HepG2 (cell line): Measurements from ENCODE around the gene CD72. TPM values are rescaled to one million over a fixed set of nuclear protein-coding genes. Genes with fewer than 3 reads are reported as not detected.

ENCODE experiments used
- ATAC-seq: fragments of 200-7000 bp; cut with Tn5 transposase; 3 replicates; pipeline ENCODE4 v1.9.1; 2020; ENCODE audit warnings: mild to moderate bottlenecking, moderate library complexity
- BruUV-seq: library from RNA; stranded (reverse); fragments of 400-500 nt; replicated peaks from 2 replicates; lab custom pipeline; 2021; lab: Mats Ljungman, UMichigan
- CTCF ChIA-PET: fragments of 300-600 bp; formaldehyde crosslinking; extraction: SDS; loops from one replicate; lab custom pipeline; 2021; ENCODE audit warnings: low total read pairs, inconsistent platforms, low intra/inter-chr PET ratio; lab: Yijun Ruan, JAX
- POLR2A ChIA-PET: fragments of 350-600 bp; sonication (Branson Sonifier 250); formaldehyde crosslinking; loops from one replicate; lab custom pipeline; 2020; ENCODE audit warnings: antibody characterized with exemption, inconsistent platforms; lab: Yijun Ruan, JAX
- DNase-seq: peaks from one replicate; pipeline ENCODE4 v3.0.0-alpha.2; 2015; ENCODE audit warnings: low spot score
- FAIRE-seq: peaks from 3 replicates; lab custom pipeline; 2011; peaks lifted over from hg19 to GRCh38; lab: Jason Lieb, UNC
- H2AFZ ChIP-seq: one replicate; pipeline ENCODE4 v1.6.1; 2011; ENCODE audit warnings: low read length, inconsistent platforms
- H3K27ac ChIP-seq: fragments of 300-600 bp; 3 replicates; pipeline ENCODE4 v1.8.0; 2011; ENCODE audit warnings: mixed run types, mild to moderate bottlenecking, mixed read lengths, low read length, inconsistent platforms; ENCODE audit not compliant: insufficient read depth; ENCODE audit errors: extremely low read length
- H3K27me3 ChIP-seq, 2 experiments: fragments of 200-600 bp in 1 of 2; 2 replicates in 1 of 2; 3 replicates in 1 of 2; pipeline versions ENCODE4 v1.6.0 to v1.8.0; 2011; ENCODE audit warnings: low read length in 2 of 2, mild to moderate bottlenecking in 2 of 2, moderate library complexity in 2 of 2, inconsistent platforms in 1 of 2; ENCODE audit not compliant: insufficient read depth in 2 of 2, control insufficient read depth in 1 of 2
- H3K36me3 ChIP-seq, 2 experiments: fragments of 200-600 bp in 1 of 2; replicated peaks in 1 of 2; 2 replicates in 1 of 2; 3 replicates in 1 of 2; pipeline versions ENCODE4 v1.5.1 to v1.8.0; 2011; ENCODE audit warnings: low read length in 2 of 2, inconsistent platforms in 1 of 2; ENCODE audit not compliant: insufficient read depth in 2 of 2, control insufficient read depth in 1 of 2
- H3K4me1 ChIP-seq: 2 replicates; pipeline ENCODE4 v1.5.1; 2012; ENCODE audit warnings: low read length, inconsistent platforms; ENCODE audit not compliant: insufficient read depth
- H3K4me2 ChIP-seq: 2 replicates; pipeline ENCODE4 v1.6.0; 2011; ENCODE audit warnings: low read depth, low read length, inconsistent platforms
- H3K4me3 ChIP-seq, 3 experiments: fragments of 200-600 bp in 1 of 3; sonication (generic), shearing (Covaris generic) in 1 of 3; replicated peaks in 1 of 3; 2 replicates each; pipeline ENCODE4 v1.5.1; 2011 to 2016; ENCODE audit warnings: low read length in 3 of 3, inconsistent platforms in 2 of 3, low read depth in 2 of 3, mild to moderate bottlenecking in 2 of 3, control low read depth in 1 of 3, mixed read lengths in 1 of 3; ENCODE audit not compliant: insufficient read depth in 1 of 3
- H3K79me2 ChIP-seq: one replicate; pipeline ENCODE4 v1.6.1; 2011; ENCODE audit warnings: low read length, inconsistent platforms; ENCODE audit not compliant: insufficient read depth
- H3K9ac ChIP-seq: 2 replicates; pipeline ENCODE4 v1.6.0; 2011; ENCODE audit warnings: mild to moderate bottlenecking, low read depth, low read length, inconsistent platforms; ENCODE audit not compliant: insufficient read depth
- H3K9me3 ChIP-seq: 2 replicates; pipeline ENCODE4 v1.5.1; 2012; ENCODE audit warnings: mild to moderate bottlenecking, low read length
- H4K20me1 ChIP-seq: 2 replicates; pipeline ENCODE4 v1.6.0; 2011; ENCODE audit warnings: inconsistent platforms, mild to moderate bottlenecking, low read length, moderate library complexity; ENCODE audit not compliant: insufficient read depth
- DR1 ChIP-seq: sonication (generic); formaldehyde crosslinking; IDR thresholded peaks from 2 replicates; pipeline ENCODE4 v1.8.0; 2021; ENCODE audit warnings: mild to moderate bottlenecking, missing genetic modification reagents, inconsistent platforms
- HDAC2 ChIP-seq: sonication (generic); formaldehyde crosslinking; IDR thresholded peaks from 2 replicates; pipeline ENCODE4 v1.4.0; 2020; ENCODE audit warnings: missing genetic modification reagents
- KDM2A ChIP-seq: sonication (generic); formaldehyde crosslinking; IDR thresholded peaks from 2 replicates; pipeline ENCODE4 v1.4.0; 2020; ENCODE audit warnings: low read depth, missing genetic modification reagents, borderline replicate concordance
- NR2C2 ChIP-seq: sonication (generic); formaldehyde crosslinking; IDR thresholded peaks from 2 replicates; pipeline ENCODE4 v1.4.0; 2020; ENCODE audit warnings: missing genetic modification reagents, mild to moderate bottlenecking, moderate library complexity, borderline replicate concordance
- SMC3 ChIP-seq: IDR thresholded peaks from 2 replicates; pipeline ENCODE4 v1.6.1; 2011; ENCODE audit warnings: low read length, improper control_type of control experiment
- STAG1 ChIP-seq: sonication (generic); formaldehyde crosslinking; IDR thresholded peaks from 2 replicates; pipeline ENCODE4 v1.4.0; 2020; ENCODE audit warnings: missing genetic modification reagents
- XRCC5 ChIP-seq: fragments of 200-400 bp; formaldehyde crosslinking; optimal IDR thresholded peaks from 2 replicates; pipeline ENCODE3; 2017; ENCODE audit warnings: mild to moderate bottlenecking, low read length
- ZNF260 ChIP-seq: sonication (generic); formaldehyde crosslinking; IDR thresholded peaks from 2 replicates; pipeline ENCODE4 v1.4.0; 2020; ENCODE audit warnings: missing genetic modification reagents, low read depth, mild to moderate bottlenecking, borderline replicate concordance
- ZNF335 ChIP-seq: sonication (generic); formaldehyde crosslinking; IDR thresholded peaks from 2 replicates; pipeline ENCODE4 v1.4.0; 2020; ENCODE audit warnings: missing genetic modification reagents
- ZNF619 ChIP-seq: sonication (generic); formaldehyde crosslinking; IDR thresholded peaks from 2 replicates; pipeline ENCODE4 v1.4.0; 2020; ENCODE audit warnings: mild to moderate bottlenecking, missing genetic modification reagents
- ZNF720 ChIP-seq: sonication (generic); formaldehyde crosslinking; IDR thresholded peaks from 2 replicates; pipeline ENCODE4 v1.4.0; 2020; ENCODE audit warnings: missing genetic modification reagents
- ZNF790 ChIP-seq: sonication (generic); formaldehyde crosslinking; IDR thresholded peaks from 2 replicates; pipeline ENCODE4 v1.8.0; 2022; ENCODE audit warnings: missing genetic modification reagents, mild to moderate bottlenecking, borderline replicate concordance
- ZNF792 ChIP-seq: IDR thresholded peaks from 2 replicates; pipeline ENCODE4 v1.6.1; 2016
- ZNF816 ChIP-seq: sonication (generic); formaldehyde crosslinking; IDR thresholded peaks from 2 replicates; pipeline ENCODE4 v1.8.0; 2022; ENCODE audit warnings: missing genetic modification reagents, mild to moderate bottlenecking, borderline replicate concordance
- WGBS: methylation state at CpG from one replicate; pipeline ENCODE4 v1.1.6; 2017; ENCODE audit warnings: low lambda C conversion rate; 5-methylcytosine and 5-hydroxymethylcytosine counted together
- in situ Hi-C: cut with HindIII; loops from 2 replicates; pipeline ENCODE4 v1.10.0; 2017; ENCODE audit warnings: low pct_unique_long_range_greater_than_20kb; ENCODE audit not compliant: extremely low pct_ligation_motif_present
- intact Hi-C: fragments of 100-400 bp; cut with micrococcal nuclease; formaldehyde crosslinking; loops from one replicate; pipeline ENCODE4 v1.10.0; 2022; ENCODE audit not compliant: unreplicated experiment
- polyA plus RNA-seq, 8 experiments: library from polyadenylated mRNA; depleted of rRNA in 3 of 8; stranded (reverse) in 7 of 8; unstranded in 1 of 8; fragments of >200 nt; fragmentation: Illumina TruSeq in 4 of 8; extraction: Trizol in 4 of 8; gene quantifications; 2 replicates each; pipeline versions ENCODE4 v1.2.1 to v1.2.3, GENCODE V29; 2011 to 2016; ENCODE audit warnings: low read depth in 4 of 8, missing spikeins in 1 of 8, mixed read lengths in 1 of 8; ENCODE audit not compliant: insufficient read depth in 1 of 8
- total RNA-seq, 5 experiments: library from RNA; depleted of rRNA; stranded (reverse); fragments of >200 nt; fragmentation: Illumina TruSeq; extraction: Trizol; gene quantifications; 2 replicates each; pipeline ENCODE4 v1.2.3, GENCODE V29; 2016; ENCODE audit warnings: low read depth in 1 of 5
- TF ChIP-seq, protein P1 (sequence below): sonication (generic); formaldehyde crosslinking; IDR thresholded peaks from 2 replicates; pipeline ENCODE4 v1.5.0; 2020; ENCODE audit warnings: mild to moderate bottlenecking, missing genetic modification reagents, moderate library complexity
- TF ChIP-seq, protein P2 (sequence below): sonication (generic); formaldehyde crosslinking; IDR thresholded peaks from 2 replicates; pipeline ENCODE4 v1.8.1; 2022; ENCODE audit warnings: low read depth, mild to moderate bottlenecking, missing genetic modification reagents
- TF ChIP-seq, protein P3 (sequence below): sonication (generic); formaldehyde crosslinking; IDR thresholded peaks from 2 replicates; pipeline ENCODE4 v1.5.0; 2020; ENCODE audit warnings: missing genetic modification reagents, mild to moderate bottlenecking, borderline replicate concordance

CD72 gene
- total and polyA plus RNA-seq, 2 of the 13 experiments (the other 11 are each of a cell fraction or from before 2014, with no cell fraction given) = 0.18 to 1.1 TPM

DNA sequence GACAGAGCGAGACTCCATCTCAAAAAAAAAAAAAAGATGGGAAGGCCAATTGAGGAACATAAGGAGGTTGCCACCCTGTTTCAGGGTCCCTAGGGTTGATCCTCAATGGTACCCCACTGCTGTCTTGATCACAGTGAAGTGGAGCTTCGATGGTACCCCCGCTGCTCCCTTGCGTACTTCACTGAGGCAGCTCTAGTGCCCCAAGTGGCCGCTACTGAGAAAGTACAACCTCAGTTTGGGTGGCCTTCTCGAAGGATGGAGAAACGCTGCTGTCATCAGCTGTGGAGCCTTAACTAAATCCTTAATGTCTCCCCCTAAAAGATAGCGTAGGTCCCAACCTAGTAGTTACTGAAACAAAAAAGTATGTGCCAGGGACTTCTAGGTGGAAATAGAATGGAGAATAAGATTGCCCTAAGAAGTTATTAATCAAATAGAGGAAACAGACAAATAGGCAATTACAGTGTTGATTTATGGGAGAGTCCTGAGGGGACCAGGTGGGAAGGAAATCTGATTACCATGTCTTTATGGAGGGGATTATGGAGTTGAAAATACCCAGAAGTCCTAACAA is 6.9 kb downstream of the CD72 start:
- Histone ChIP-seq H3K9ac (no peak overlapping the region), H3K4me1 (peaks cover 8% of the 10 kb centered on the region), H2AFZ (no peak overlapping the region), H3K79me2 (peaks cover under 1% of the 10 kb centered on the region), H4K20me1 (no peaks in the 10 kb centered on the region), H3K36me3 (peaks cover 3 to 14% of the 10 kb centered on the region in 2 experiments; a peak in 3 of 5 replicates), H3K4me2 (no peak overlapping the region), H3K9me3 (no peaks in the 10 kb centered on the region), H3K27ac (no peak overlapping the region), H3K4me3 (no peak overlapping the region), H3K27me3 (peaks cover 0 to 28% of the 10 kb centered on the region in 2 experiments; a peak in 3 of 5 replicates)
- BruUV-seq = no TSS peak
- peak; percentile 70 for ATAC-seq
- ChIA-PET POLR2A (interaction anchor here (0.9 to 1.2 kb wide), 2 partner anchors 11 to 121 kb away, joined by 3 read pairs; partner anchors contain the start of genes CREB3 and TLN1), CTCF (no interaction called here)
- in situ Hi-C loops = no loop called here
- intact Hi-C loops = no loop called here
- TF ChIP-seq KDM2A (CRISPR knock-in tag) (0 out of 2 replicates have a peak, but pooled peaks have one; percentile 25), STAG1 (CRISPR knock-in tag) (peak; percentile 22; the same call in 1 of the 2 replicates), ZNF790 (CRISPR knock-in tag) (no peak), SMC3 (0 out of 2 replicates have a peak, but pooled peaks have one; percentile 17), ZNF260 (no peak), DR1 (no peak), ZNF335 (CRISPR knock-in tag) (no peak), XRCC5 (peak; percentile 59), ZNF792 (no peak), HDAC2 (no peak), ZNF619 (CRISPR knock-in tag) (no peak), ZNF720 (CRISPR knock-in tag) (no peak), ZNF816 (CRISPR knock-in tag) (no peak), NR2C2 (CRISPR knock-in tag) (no peak)
- TF ChIP-seq, protein P1, sequence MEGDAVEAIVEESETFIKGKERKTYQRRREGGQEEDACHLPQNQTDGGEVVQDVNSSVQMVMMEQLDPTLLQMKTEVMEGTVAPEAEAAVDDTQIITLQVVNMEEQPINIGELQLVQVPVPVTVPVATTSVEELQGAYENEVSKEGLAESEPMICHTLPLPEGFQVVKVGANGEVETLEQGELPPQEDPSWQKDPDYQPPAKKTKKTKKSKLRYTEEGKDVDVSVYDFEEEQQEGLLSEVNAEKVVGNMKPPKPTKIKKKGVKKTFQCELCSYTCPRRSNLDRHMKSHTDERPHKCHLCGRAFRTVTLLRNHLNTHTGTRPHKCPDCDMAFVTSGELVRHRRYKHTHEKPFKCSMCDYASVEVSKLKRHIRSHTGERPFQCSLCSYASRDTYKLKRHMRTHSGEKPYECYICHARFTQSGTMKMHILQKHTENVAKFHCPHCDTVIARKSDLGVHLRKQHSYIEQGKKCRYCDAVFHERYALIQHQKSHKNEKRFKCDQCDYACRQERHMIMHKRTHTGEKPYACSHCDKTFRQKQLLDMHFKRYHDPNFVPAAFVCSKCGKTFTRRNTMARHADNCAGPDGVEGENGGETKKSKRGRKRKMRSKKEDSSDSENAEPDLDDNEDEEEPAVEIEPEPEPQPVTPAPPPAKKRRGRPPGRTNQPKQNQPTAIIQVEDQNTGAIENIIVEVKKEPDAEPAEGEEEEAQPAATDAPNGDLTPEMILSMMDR (CRISPR knock-in tag) = peak; percentile 67
- TF ChIP-seq, protein P2, sequence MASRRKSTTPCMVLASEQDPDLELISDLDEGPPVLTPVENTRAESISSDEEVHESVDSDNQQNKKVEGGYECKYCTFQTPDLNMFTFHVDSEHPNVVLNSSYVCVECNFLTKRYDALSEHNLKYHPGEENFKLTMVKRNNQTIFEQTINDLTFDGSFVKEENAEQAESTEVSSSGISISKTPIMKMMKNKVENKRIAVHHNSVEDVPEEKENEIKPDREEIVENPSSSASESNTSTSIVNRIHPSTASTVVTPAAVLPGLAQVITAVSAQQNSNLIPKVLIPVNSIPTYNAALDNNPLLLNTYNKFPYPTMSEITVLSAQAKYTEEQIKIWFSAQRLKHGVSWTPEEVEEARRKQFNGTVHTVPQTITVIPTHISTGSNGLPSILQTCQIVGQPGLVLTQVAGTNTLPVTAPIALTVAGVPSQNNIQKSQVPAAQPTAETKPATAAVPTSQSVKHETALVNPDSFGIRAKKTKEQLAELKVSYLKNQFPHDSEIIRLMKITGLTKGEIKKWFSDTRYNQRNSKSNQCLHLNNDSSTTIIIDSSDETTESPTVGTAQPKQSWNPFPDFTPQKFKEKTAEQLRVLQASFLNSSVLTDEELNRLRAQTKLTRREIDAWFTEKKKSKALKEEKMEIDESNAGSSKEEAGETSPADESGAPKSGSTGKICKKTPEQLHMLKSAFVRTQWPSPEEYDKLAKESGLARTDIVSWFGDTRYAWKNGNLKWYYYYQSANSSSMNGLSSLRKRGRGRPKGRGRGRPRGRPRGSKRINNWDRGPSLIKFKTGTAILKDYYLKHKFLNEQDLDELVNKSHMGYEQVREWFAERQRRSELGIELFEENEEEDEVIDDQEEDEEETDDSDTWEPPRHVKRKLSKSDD (CRISPR knock-in tag) = no peak
- TF ChIP-seq, protein P3, sequence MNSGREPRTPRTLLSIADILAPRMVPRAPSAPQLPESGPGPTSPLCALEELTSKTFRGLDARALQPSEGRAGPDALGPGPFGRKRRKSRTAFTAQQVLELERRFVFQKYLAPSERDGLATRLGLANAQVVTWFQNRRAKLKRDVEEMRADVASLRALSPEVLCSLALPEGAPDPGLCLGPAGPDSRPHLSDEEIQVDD (CRISPR knock-in tag) = no peak
- peak; percentile 73 for FAIRE-seq
- peak; percentile 17 for DNase-seq
- WGBS = 26% methylated on average over 8 of the region's 8 CpGs
